IMR-90 (cell line): ENCODE measurements around the gene LRP3. TPM values are rescaled to one million over a fixed set of nuclear protein-coding genes. Genes with fewer than 3 reads are reported as not detected.

ENCODE experiments used
- ATAC-seq: fragments of 200-7000 bp; cut with Tn5 transposase; 2 replicates; pipeline ENCODE4 v1.9.1; 2020; ENCODE audit warnings: low read depth, mild to moderate bottlenecking, moderate library complexity
- BruUV-seq: library from RNA; stranded (reverse); fragments of 400-500 nt; replicated peaks from 2 replicates; lab custom pipeline; 2021; lab: Mats Ljungman, UMichigan
- CTCF ChIA-PET: fragments of 300-600 bp; formaldehyde crosslinking; extraction: SDS; loops from one replicate; lab custom pipeline; 2021; ENCODE audit warnings: antibody characterized with exemption; lab: Yijun Ruan, JAX
- POLR2A ChIA-PET: fragments of 300-600 bp; sonication (Branson Sonifier 250); formaldehyde crosslinking; loops from one replicate; lab custom pipeline; 2022; ENCODE audit warnings: antibody characterized with exemption; ENCODE audit not compliant: unreplicated experiment; lab: Charles Lee
- DNase-seq: peaks from one replicate; pipeline ENCODE4 v3.0.0; 2013
- H2AFZ ChIP-seq: replicated peaks from 2 replicates; pipeline ENCODE3; 2013; ENCODE audit warnings: low read length, mild to moderate bottlenecking; ENCODE audit not compliant: poor library complexity
- H2AK5ac ChIP-seq: 2 replicates; pipeline ENCODE4 v1.6.1; 2013; ENCODE audit warnings: low read depth, low read length, inconsistent platforms
- H2AK9ac ChIP-seq: replicated peaks from 2 replicates; pipeline ENCODE3; 2013; ENCODE audit warnings: mild to moderate bottlenecking, low read depth, low read length, moderate library complexity; ENCODE audit not compliant: poor library complexity
- H2BK120ac ChIP-seq: 2 replicates; pipeline ENCODE4 v1.6.1; 2013; ENCODE audit warnings: low read depth, low read length, inconsistent platforms
- H2BK15ac ChIP-seq: 3 replicates; pipeline ENCODE4 v1.6.1; 2013; ENCODE audit warnings: low read depth, low read length, inconsistent platforms
- H2BK20ac ChIP-seq: 2 replicates; pipeline ENCODE4 v1.6.1; 2013; ENCODE audit warnings: low read depth, mild to moderate bottlenecking, inconsistent platforms, low read length, moderate library complexity
- H2BK5ac ChIP-seq: 2 replicates; pipeline ENCODE4 v1.6.1; 2013; ENCODE audit warnings: mild to moderate bottlenecking, low read depth, low read length, inconsistent platforms; ENCODE audit not compliant: poor library complexity, severe bottlenecking
- H3K14ac ChIP-seq: replicated peaks from 2 replicates; pipeline ENCODE4 v1.6.1; 2013; ENCODE audit warnings: low read depth, low read length, inconsistent platforms
- H3K18ac ChIP-seq: 2 replicates; pipeline ENCODE4 v1.6.1; 2013; ENCODE audit warnings: low read depth, low read length, control low read depth
- H3K23ac ChIP-seq: 2 replicates; pipeline ENCODE4 v1.6.1; 2013; ENCODE audit warnings: low read depth, low read length, inconsistent platforms
- H3K27ac ChIP-seq: 2 replicates; pipeline ENCODE4 v1.5.1; 2013; ENCODE audit warnings: mild to moderate bottlenecking, control low read depth, low read length; ENCODE audit not compliant: insufficient read depth
- H3K27me3 ChIP-seq: 2 replicates; pipeline ENCODE4 v1.6.1; 2013; ENCODE audit warnings: low read length; ENCODE audit not compliant: control insufficient read depth, insufficient read depth
- H3K36me3 ChIP-seq: 2 replicates; pipeline ENCODE4 v1.6.1; 2013; ENCODE audit warnings: low read length, mixed read lengths; ENCODE audit not compliant: control insufficient read depth, insufficient read depth
- H3K4ac ChIP-seq: 2 replicates; pipeline ENCODE4 v1.6.1; 2013; ENCODE audit warnings: low read depth, low read length, inconsistent platforms
- H3K4me1 ChIP-seq: 2 replicates; pipeline ENCODE4 v1.6.1; 2013; ENCODE audit warnings: low read length, mixed read lengths; ENCODE audit not compliant: control insufficient read depth, insufficient read depth
- H3K4me2 ChIP-seq: 2 replicates; pipeline ENCODE4 v1.6.1; 2013; ENCODE audit warnings: low read depth, mild to moderate bottlenecking, control low read depth, low read length, moderate library complexity
- H3K4me3 ChIP-seq: 2 replicates; pipeline ENCODE4 v1.5.1; 2013; ENCODE audit warnings: low read depth, mild to moderate bottlenecking, control low read depth, low read length, moderate library complexity; ENCODE audit not compliant: insufficient read depth
- H3K56ac ChIP-seq: 2 replicates; pipeline ENCODE4 v1.6.1; 2013; ENCODE audit warnings: low read length, inconsistent platforms; ENCODE audit not compliant: insufficient read depth; ENCODE audit errors: extremely low read depth
- H3K79me1 ChIP-seq, 2 experiments: 2 replicates each; pipeline ENCODE4 v1.6.1; 2013; ENCODE audit warnings: low read length in 2 of 2, inconsistent platforms in 1 of 2, low read depth in 1 of 2
- H3K9ac ChIP-seq: 2 replicates; pipeline ENCODE4 v1.6.1; 2013; ENCODE audit warnings: low read depth, low read length, control low read depth
- H3K9me1 ChIP-seq: 2 replicates; pipeline ENCODE4 v1.6.1; 2013; ENCODE audit warnings: low read length, inconsistent platforms; ENCODE audit not compliant: insufficient read depth
- H3K9me3 ChIP-seq: 2 replicates; pipeline ENCODE4 v1.6.1; 2013; ENCODE audit warnings: low read length; ENCODE audit not compliant: control insufficient read depth, insufficient read depth
- H4K20me1 ChIP-seq: 2 replicates; pipeline ENCODE4 v1.6.1; 2013; ENCODE audit warnings: low read length, inconsistent platforms; ENCODE audit not compliant: insufficient read depth
- H4K5ac ChIP-seq: 2 replicates; pipeline ENCODE4 v1.6.1; 2013; ENCODE audit warnings: mild to moderate bottlenecking, low read depth, low read length, control low read depth
- H4K8ac ChIP-seq, 2 experiments: 2 replicates each; pipeline ENCODE4 v1.6.1; 2013; ENCODE audit warnings: low read depth in 2 of 2, low read length in 2 of 2, control low read depth in 1 of 2, inconsistent platforms in 1 of 2
- H4K91ac ChIP-seq: 2 replicates; pipeline ENCODE4 v1.6.1; 2013; ENCODE audit warnings: low read depth, low read length, inconsistent platforms; ENCODE audit not compliant: insufficient read depth
- CTCF ChIP-seq: conservative IDR thresholded peaks from 2 replicates; pipeline ENCODE4 v1.5.1; 2012; ENCODE audit warnings: mild to moderate bottlenecking, low read depth, low read length, improper control_type of control experiment
- ELK1 ChIP-seq: fragments of 150-350 bp; IDR thresholded peaks from 2 replicates; pipeline ENCODE4 v1.6.1; 2016; ENCODE audit warnings: low read depth, mild to moderate bottlenecking, low read length, moderate library complexity, borderline replicate concordance
- NFE2L2 ChIP-seq: fragments of 150-350 bp; IDR thresholded peaks from 2 replicates; pipeline ENCODE4 v1.6.1; 2016; ENCODE audit warnings: low read depth, mild to moderate bottlenecking, low read length
- WGBS, 2 experiments: methylation state at CpG; one replicate each; pipeline versions ENCODE4 v1.1.5 to v1.1.7; 2013; ENCODE audit warnings: missing lambda C conversion rate in 2 of 2; ENCODE audit not compliant: insufficient read length in 1 of 2; ENCODE audit errors: extremely low coverage in 2 of 2; 5-methylcytosine and 5-hydroxymethylcytosine counted together
- dilution Hi-C: fragments of 300-500 bp; cut with HindIII; formaldehyde crosslinking; loops from one replicate; pipeline ENCODE4 v1.14.3; 2018; ENCODE audit warnings: low sequenced_read_pairs; ENCODE audit not compliant: unreplicated experiment
- in situ Hi-C: fragments of 300-500 bp; cut with MboI; formaldehyde crosslinking; loops from 3 replicates; pipeline ENCODE4 v1.14.3; 2019; ENCODE audit warnings: low sequenced_read_pairs, inconsistent platforms, mixed read lengths
- intact Hi-C: fragments of 100-400 bp; cut with micrococcal nuclease; formaldehyde crosslinking; loops from 2 replicates; pipeline ENCODE4 v1.10.0; 2022
- polyA plus RNA-seq, 3 experiments: library from polyadenylated mRNA; depleted of rRNA; stranded (reverse); fragments of >200 nt; gene quantifications; 2 replicates each; pipeline ENCODE4 v1.2.3, GENCODE V29; 2012; ENCODE audit warnings: low replicate concordance in 1 of 3
- total RNA-seq: library from RNA; depleted of rRNA; stranded (reverse); fragments of >200 nt; gene quantifications from 2 replicates; pipeline ENCODE4 v1.2.3, GENCODE V29; 2012

Gene LRP3
- total and polyA plus RNA-seq, 2 of the 4 experiments (the other 2 are of a cell fraction): 8.4 to 20.2 TPM

- no peaks in the 10 kb centered on the region for H3K9me3 ChIP-seq
- dilution Hi-C loops (no loop called here), in situ Hi-C loops (no loop called here), intact Hi-C loops (no loop called here)
- no peak overlapping the region for H3K18ac ChIP-seq
- no peak overlapping the region for H2AFZ ChIP-seq
- no peak overlapping the region for H3K9ac ChIP-seq
- H3K56ac ChIP-seq: no peak overlapping the region
- no CpG with 5 or more reads among the region's 8 CpGs for WGBS, 2 experiments
- H2BK20ac ChIP-seq: no peak overlapping the region
- H3K4me1 ChIP-seq: no peaks in the 10 kb centered on the region
- H3K79me1 ChIP-seq: no peaks in the 10 kb centered on the region
- no peak overlapping the region for H2BK120ac ChIP-seq
- no peaks in the 10 kb centered on the region for H3K36me3 ChIP-seq
- peaks cover 28% of the 10 kb centered on the region for H3K27me3 ChIP-seq
- POLR2A ChIA-PET: no interaction called here
- CTCF ChIA-PET: no interaction called here
- no peak overlapping the region for H3K4me2 ChIP-seq
- H3K4ac ChIP-seq: no peak overlapping the region
- H2BK5ac ChIP-seq: no peak overlapping the region
- DNase-seq (no peak), ATAC-seq (no peak)
- H2AK9ac ChIP-seq: no peak overlapping the region
- H4K20me1 ChIP-seq: no peaks in the 10 kb centered on the region; the same call in 1 of the 2 replicates
- H2AK5ac ChIP-seq: no peak overlapping the region
- BruUV-seq: no TSS peak
- H3K4me3 ChIP-seq: no peak overlapping the region
- TF ChIP-seq ELK1: no peak
- TF ChIP-seq CTCF: no peak
- TF ChIP-seq NFE2L2: no peak
- no peak overlapping the region for H4K8ac ChIP-seq
- no peaks in the 10 kb centered on the region for H3K9me1 ChIP-seq
- no peak overlapping the region for H2BK15ac ChIP-seq
- H3K14ac ChIP-seq: no peak overlapping the region
- H4K5ac ChIP-seq: no peak overlapping the region
- no peak overlapping the region for H3K27ac ChIP-seq
- no peak overlapping the region for H3K23ac ChIP-seq
- H4K91ac ChIP-seq: no peak overlapping the region
Measured at GRCh38 chr19:33217881-33218280, 23.8 kb downstream of the LRP3 start.
